K562 (cell line): Measurements from ENCODE around the gene PAIP2. TPM values are rescaled to one million over a fixed set of nuclear protein-coding genes. Genes with fewer than 3 reads are reported as not detected.

Experiments
- ATF4 ChIP-seq: fragments of 450-650 bp; formaldehyde crosslinking; IDR thresholded peaks from 2 replicates; pipeline ENCODE4 v1.4.0; 2022; ENCODE audit warnings: mild to moderate bottlenecking, moderate library complexity
- C11orf30 ChIP-seq: fragments of 450-650 bp; IDR thresholded peaks from 2 replicates; pipeline ENCODE4 v1.6.1; 2016; ENCODE audit warnings: low read depth, mild to moderate bottlenecking
- CTCF ChIP-seq, 3 experiments: IDR thresholded peaks in 2 of 3; conservative IDR thresholded peaks in 1 of 3; 2 replicates each; pipeline ENCODE4 v1.5.1; 2011 to 2012; ENCODE audit warnings: low read length in 3 of 3, mild to moderate bottlenecking in 3 of 3, control low read depth in 2 of 3, improper control_type of control experiment in 1 of 3, inconsistent platforms in 1 of 3, low read depth in 1 of 3, mixed read lengths in 1 of 3, moderate library complexity in 1 of 3; ENCODE audit not compliant: insufficient read depth in 2 of 3
- DLX4 ChIP-seq: fragments of 250-450 bp; sonication (Bioruptor Pico); IDR thresholded peaks from 2 replicates; pipeline ENCODE4 v1.6.1; 2021; ENCODE audit warnings: mild to moderate bottlenecking
- ELK3 ChIP-seq: fragments of 450-650 bp; formaldehyde crosslinking; IDR thresholded peaks from 2 replicates; pipeline ENCODE4 v1.4.0; 2020; ENCODE audit warnings: mild to moderate bottlenecking
- LARP7 ChIP-seq: fragments of 450-650 bp; IDR thresholded peaks from 2 replicates; pipeline ENCODE4 v1.6.1; 2016
- MAFF ChIP-seq: IDR thresholded peaks from 2 replicates; pipeline ENCODE4 v1.6.1; 2012; ENCODE audit warnings: low read length, improper control_type of control experiment
- MYNN ChIP-seq, 2 experiments: sonication (generic); formaldehyde crosslinking in 1 of 2; IDR thresholded peaks; 2 replicates each; pipeline versions ENCODE4 v1.5.0 to v1.6.1; 2016 to 2020; ENCODE audit warnings: antibody characterized with exemption in 1 of 2, missing genetic modification reagents in 1 of 2
- NCOA1 ChIP-seq: fragments of 450-650 bp; IDR thresholded peaks from 2 replicates; pipeline ENCODE4 v1.6.1; 2016; ENCODE audit warnings: low read depth
- NR2C2 ChIP-seq, 2 experiments: fragments of 200-800 bp in 1 of 2; sonication (Bioruptor generic) in 1 of 2; sonication (generic) in 1 of 2; formaldehyde crosslinking in 1 of 2; IDR thresholded peaks; 2 replicates each; pipeline versions ENCODE4 v1.6.1 to v1.8.0; 2016 to 2022; ENCODE audit warnings: mild to moderate bottlenecking in 1 of 2, missing compliant biosample characterization in 1 of 2, missing genetic modification characterization in 1 of 2, missing genetic modification reagents in 1 of 2
- PML ChIP-seq: IDR thresholded peaks from 2 replicates; pipeline ENCODE4 v1.6.1; 2012; ENCODE audit warnings: low read length, inconsistent platforms
- SNIP1 ChIP-seq: fragments of 450-650 bp; IDR thresholded peaks from 2 replicates; pipeline ENCODE4 v1.7.1; 2017; ENCODE audit warnings: low read depth, mild to moderate bottlenecking
- SRF ChIP-seq, 2 experiments: fragments of 250-450, 450-650 bp in 1 of 2; sonication (Bioruptor Pico) in 1 of 2; sonication (generic) in 1 of 2; formaldehyde crosslinking; IDR thresholded peaks; 2 replicates each; pipeline versions ENCODE4 v1.5.0 to v1.5.1; 2020 to 2022; ENCODE audit warnings: mild to moderate bottlenecking in 1 of 2, missing genetic modification reagents in 1 of 2
- TOE1 ChIP-seq, 2 experiments: fragments of 450-650 bp in 1 of 2; sonication (generic) in 1 of 2; formaldehyde crosslinking in 1 of 2; IDR thresholded peaks; 2 replicates each; pipeline versions ENCODE4 v1.7.1 to v1.8.0; 2016 to 2022; ENCODE audit warnings: borderline replicate concordance in 2 of 2, mild to moderate bottlenecking in 2 of 2, antibody characterized with exemption in 1 of 2, inconsistent platforms in 1 of 2, low read depth in 1 of 2, missing genetic modification reagents in 1 of 2, moderate library complexity in 1 of 2
- ZFPM2 ChIP-seq: fragments of 250-450 bp; sonication (Bioruptor Pico); IDR thresholded peaks from 2 replicates; pipeline ENCODE4 v1.5.1; 2022; ENCODE audit warnings: mild to moderate bottlenecking
- ZFX ChIP-seq: sonication (generic); formaldehyde crosslinking; IDR thresholded peaks from 2 replicates; pipeline ENCODE4 v1.8.0; 2022; ENCODE audit warnings: mild to moderate bottlenecking, missing genetic modification reagents, moderate library complexity
- ZNF124 ChIP-seq: sonication (generic); formaldehyde crosslinking; IDR thresholded peaks from 2 replicates; pipeline ENCODE4 v1.8.1; 2022; ENCODE audit warnings: missing genetic modification reagents
- ZNF280A ChIP-seq: fragments of 450-650 bp; IDR thresholded peaks from 2 replicates; pipeline ENCODE4 v1.6.1; 2018; ENCODE audit warnings: mild to moderate bottlenecking, low read depth; ENCODE audit not compliant: partially characterized antibody
- polyA plus RNA-seq, 8 experiments: library from polyadenylated mRNA; depleted of rRNA in 4 of 8; stranded (reverse) in 5 of 8; unstranded in 3 of 8; fragments of >200 nt; fragmentation: Nextera tagmentation in 2 of 8; fragmentation: Illumina TruSeq in 1 of 8; extraction: Ambion mirVana in 2 of 8; extraction: Trizol in 1 of 8; gene quantifications; 2 replicates each; pipeline versions ENCODE4 v1.2.1 to v1.2.3, GENCODE V29; 2011 to 2014; ENCODE audit warnings: inconsistent platforms in 1 of 8, missing spikeins in 1 of 8
- total RNA-seq, 7 experiments: library from RNA; depleted of rRNA in 6 of 7; stranded (reverse); fragments of >200 nt in 6 of 7; fragmentation: Illumina TruSeq in 2 of 7; extraction: Trizol in 2 of 7; gene quantifications; 2 replicates each; pipeline versions ENCODE4 v1.2.1 to v1.2.3, GENCODE V29; 2011 to 2021; ENCODE audit warnings: low replicate concordance in 1 of 7
- TF ChIP-seq, protein P1 (sequence below): sonication (generic); formaldehyde crosslinking; IDR thresholded peaks from 2 replicates; pipeline ENCODE4 v1.8.0; 2022; ENCODE audit warnings: missing genetic modification reagents, mild to moderate bottlenecking, borderline replicate concordance

PAIP2 gene
- total and polyA plus RNA-seq, 9 of the 15 experiments (the other 6 are each of a cell fraction or from before 2014, with no cell fraction given): 78.3 to 187 (median 128) TPM

DNA sequence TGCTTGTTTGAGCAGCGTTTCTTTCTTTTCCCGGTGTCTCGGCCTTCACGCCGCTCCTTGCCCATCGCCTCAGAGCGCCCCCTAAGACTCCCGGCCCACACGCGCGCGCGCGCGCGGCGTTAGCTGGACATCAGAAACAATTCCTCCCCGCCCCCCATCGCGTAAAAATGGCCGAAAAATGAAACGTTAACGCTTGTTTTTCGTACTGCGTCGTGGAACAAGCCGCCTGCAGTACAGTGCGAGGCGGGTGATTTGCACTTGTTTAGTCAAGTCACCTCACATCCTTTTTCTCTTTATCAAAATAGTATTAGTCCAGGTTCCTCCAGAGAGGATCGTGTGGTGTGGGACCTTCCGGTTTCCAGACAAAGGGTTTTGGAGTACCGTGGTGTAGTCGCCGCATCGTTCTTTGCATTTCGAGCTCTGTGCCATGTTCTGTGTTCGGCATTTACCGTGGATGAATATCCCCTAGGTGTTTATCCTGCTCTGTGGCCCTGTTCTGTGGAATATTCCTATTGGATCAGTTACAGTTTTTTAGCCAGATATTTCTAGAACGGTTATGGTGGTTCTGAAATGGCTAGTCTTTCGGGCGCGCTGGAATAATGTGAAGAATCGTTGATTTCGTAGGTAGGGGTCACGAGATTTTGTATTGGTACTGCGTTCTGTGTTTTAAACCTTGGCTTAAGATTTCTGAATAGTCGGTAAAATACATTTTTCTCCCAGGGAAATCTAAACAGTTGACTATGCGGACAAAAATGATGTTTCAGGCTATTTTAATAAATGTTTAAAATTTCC, 47.1 kb upstream of the PAIP2 start (continued):
- TF ChIP-seq, protein P1, sequence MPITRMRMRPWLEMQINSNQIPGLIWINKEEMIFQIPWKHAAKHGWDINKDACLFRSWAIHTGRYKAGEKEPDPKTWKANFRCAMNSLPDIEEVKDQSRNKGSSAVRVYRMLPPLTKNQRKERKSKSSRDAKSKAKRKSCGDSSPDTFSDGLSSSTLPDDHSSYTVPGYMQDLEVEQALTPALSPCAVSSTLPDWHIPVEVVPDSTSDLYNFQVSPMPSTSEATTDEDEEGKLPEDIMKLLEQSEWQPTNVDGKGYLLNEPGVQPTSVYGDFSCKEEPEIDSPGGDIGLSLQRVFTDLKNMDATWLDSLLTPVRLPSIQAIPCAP (CRISPR knock-in tag): no peak
- no peak for TF ChIP-seq TOE1 (IDR thresholded peaks at IDR 0.05; ENCODE audit: borderline replicate concordance)
- TF ChIP-seq TOE1 (CRISPR knock-in tag; IDR thresholded peaks at IDR 0.05; ENCODE audit: borderline replicate concordance, low read depth): no peak; the same call in 1 of the 2 replicates
- TF ChIP-seq DLX4: no peak
- no peak for TF ChIP-seq ATF4
- TF ChIP-seq NCOA1: peak; percentile 30; the same call in 1 of the 2 replicates
- TF ChIP-seq MAFF: no peak
- TF ChIP-seq NR2C2 (CRISPR knock-in tag; IDR thresholded peaks at IDR 0.05): 0 out of 2 replicates have a peak, but pooled peaks have one; percentile 42
- peak; percentile 28; the same call in 1 of the 2 replicates for TF ChIP-seq NR2C2 (tag; IDR thresholded peaks at IDR 0.05)
- peak; percentile 41; the same call in 1 of the 2 replicates for TF ChIP-seq C11orf30
- TF ChIP-seq ELK3 (CRISPR knock-in tag): no peak
- 0 out of 2 replicates have a peak, but pooled peaks have one; percentile 19 for TF ChIP-seq LARP7
- peak; percentile 50 to 63 (median 59) for TF ChIP-seq CTCF (IDR thresholded peaks at IDR 0.05 in 2 of 3, conservative IDR thresholded peaks at IDR 0.05 in 1 of 3; ENCODE audit: insufficient read depth in 2 of 3, low read depth in 1 of 3, low read length in 3 of 3)
- no peak for TF ChIP-seq ZNF124 (CRISPR knock-in tag)
- no peak for TF ChIP-seq SRF (CRISPR knock-in tag; IDR thresholded peaks at IDR 0.05)
- TF ChIP-seq MYNN (IDR thresholded peaks at IDR 0.05): no peak
- no peak for TF ChIP-seq MYNN (CRISPR knock-in tag; IDR thresholded peaks at IDR 0.05)
- TF ChIP-seq SNIP1: no peak
- TF ChIP-seq ZFX: peak; percentile 46
- TF ChIP-seq ZFPM2: no peak
- TF ChIP-seq PML: peak; percentile 18; the same call in 1 of the 2 replicates
- TF ChIP-seq ZNF280A: no peak
